Peyer's patch (tissue), 4 donors: Measurements from ENCODE around the gene SRXN1.

ENCODE experiments used
- POLR2A ChIP-seq, 2 donors: fragments of 450-650 bp; IDR thresholded peaks; one replicate each; pipeline ENCODE4 v1.5.1; 2017; ENCODE audit warnings: antibody characterized with exemption in 2 of 2, mild to moderate bottlenecking in 2 of 2, moderate library complexity in 2 of 2
- TF ChIP-seq, protein P1 (sequence below), 6 experiments: fragments of 450-650 bp in 4 of 6; fragments of 200-600 bp in 2 of 6; sonication (generic) in 1 of 6; IDR thresholded peaks; one replicate each; pipeline ENCODE4 v1.5.1; 2017 to 2019; ENCODE audit warnings: antibody characterized with exemption in 6 of 6, mild to moderate bottlenecking in 3 of 6, moderate library complexity in 1 of 6

DNA sequence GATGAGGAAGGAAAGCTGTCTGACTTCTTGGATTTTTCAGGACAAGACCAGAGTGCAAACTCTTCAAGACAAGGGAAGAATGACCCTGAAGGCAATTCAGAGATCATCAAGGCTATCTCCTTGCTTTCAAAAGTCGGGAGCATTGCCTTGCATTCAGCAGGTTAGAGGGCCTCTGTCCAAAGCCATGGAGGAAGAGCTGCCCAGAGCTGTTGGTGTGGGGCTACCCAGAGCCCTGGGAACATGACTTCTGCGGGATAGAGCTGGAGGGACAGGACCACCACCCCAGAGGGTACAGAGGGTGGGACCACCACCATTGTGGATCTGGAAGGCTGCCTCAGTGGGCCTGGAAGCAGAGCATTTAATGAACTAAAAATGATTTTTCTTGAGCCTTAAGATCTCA lies 5.2 kb upstream of the SRXN1 start:
- TF ChIP-seq, protein P1, sequence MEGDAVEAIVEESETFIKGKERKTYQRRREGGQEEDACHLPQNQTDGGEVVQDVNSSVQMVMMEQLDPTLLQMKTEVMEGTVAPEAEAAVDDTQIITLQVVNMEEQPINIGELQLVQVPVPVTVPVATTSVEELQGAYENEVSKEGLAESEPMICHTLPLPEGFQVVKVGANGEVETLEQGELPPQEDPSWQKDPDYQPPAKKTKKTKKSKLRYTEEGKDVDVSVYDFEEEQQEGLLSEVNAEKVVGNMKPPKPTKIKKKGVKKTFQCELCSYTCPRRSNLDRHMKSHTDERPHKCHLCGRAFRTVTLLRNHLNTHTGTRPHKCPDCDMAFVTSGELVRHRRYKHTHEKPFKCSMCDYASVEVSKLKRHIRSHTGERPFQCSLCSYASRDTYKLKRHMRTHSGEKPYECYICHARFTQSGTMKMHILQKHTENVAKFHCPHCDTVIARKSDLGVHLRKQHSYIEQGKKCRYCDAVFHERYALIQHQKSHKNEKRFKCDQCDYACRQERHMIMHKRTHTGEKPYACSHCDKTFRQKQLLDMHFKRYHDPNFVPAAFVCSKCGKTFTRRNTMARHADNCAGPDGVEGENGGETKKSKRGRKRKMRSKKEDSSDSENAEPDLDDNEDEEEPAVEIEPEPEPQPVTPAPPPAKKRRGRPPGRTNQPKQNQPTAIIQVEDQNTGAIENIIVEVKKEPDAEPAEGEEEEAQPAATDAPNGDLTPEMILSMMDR (IDR thresholded peaks at IDR 0.05), result no peak
- TF ChIP-seq POLR2A (IDR thresholded peaks at IDR 0.05), result no peak
